Sigmoid colon (tissue), 7 donors: ENCODE results near the gene CIDEB. TPM values are rescaled to one million over a fixed set of nuclear protein-coding genes. Genes with fewer than 3 reads are reported as not detected.

Source experiments
- DNase-seq: peaks from one replicate; pipeline ENCODE4 v3.0.0-alpha.2; 2019
- H3K27ac ChIP-seq, 4 donors: fragments of 200-600 bp; sonication (generic); one replicate each; pipeline ENCODE4 v1.5.1; 2016 to 2019; ENCODE audit warnings: mild to moderate bottlenecking in 1 of 4
- H3K27me3 ChIP-seq, 3 donors: fragments of 200-600 bp; sonication (generic); one replicate each; pipeline ENCODE4 v1.5.1; 2019; ENCODE audit warnings: mild to moderate bottlenecking in 1 of 3
- H3K36me3 ChIP-seq, 4 donors: fragments of 200-600 bp; sonication (generic); one replicate each; pipeline ENCODE4 v1.5.1; 2016 to 2019
- H3K4me1 ChIP-seq, 4 donors: fragments of 200-600 bp; sonication (generic); one replicate each; pipeline ENCODE4 v1.5.1; 2017 to 2019
- H3K4me3 ChIP-seq, 4 donors: fragments of 200-600 bp; sonication (generic); one replicate each; pipeline ENCODE4 v1.5.1; 2017 to 2019; ENCODE audit warnings: mild to moderate bottlenecking in 2 of 4, moderate library complexity in 1 of 4
- H3K9me3 ChIP-seq, 4 donors: fragments of 200-600 bp in 3 of 4; sonication (generic) in 3 of 4; one replicate each; pipeline versions ENCODE4 v1.5.1 to v1.6.1; 2013 to 2019
- EP300 ChIP-seq, 4 donors: sonication (generic); formaldehyde crosslinking; IDR thresholded peaks; one replicate each; pipeline ENCODE4 v1.6.1; 2017; ENCODE audit warnings: antibody characterized with exemption in 4 of 4
- POLR2A ChIP-seq, 2 donors: fragments of 450-650 bp; IDR thresholded peaks; one replicate each; pipeline ENCODE4 v1.6.1; 2016; ENCODE audit warnings: antibody characterized with exemption in 2 of 2, mild to moderate bottlenecking in 2 of 2, moderate library complexity in 2 of 2
- POLR2AphosphoS5 ChIP-seq, 4 donors: sonication (generic); formaldehyde crosslinking; IDR thresholded peaks; one replicate each; pipeline ENCODE4 v1.6.1; 2017; ENCODE audit warnings: antibody characterized with exemption in 4 of 4
- WGBS, 2 donors: extraction: QIAGEN DNeasy Blood & Tissue Kit; methylation state at CpG; one replicate each; pipeline ENCODE4 v1.1.7; 2013; 5-methylcytosine and 5-hydroxymethylcytosine counted together
- intact Hi-C: fragments of 100-400 bp; cut with DNase I; formaldehyde crosslinking; loops from one replicate; pipeline ENCODE4 v1.15.1; 2023
- polyA plus RNA-seq, 3 donors: library from polyadenylated mRNA; stranded (reverse); fragments of 200-250 nt; gene quantifications; one replicate each; pipeline ENCODE4 v1.2.3, GENCODE V29; 2013
- total RNA-seq, 4 donors: library from RNA; depleted of rRNA; stranded (reverse); fragments of >200 nt; gene quantifications; one replicate each; pipeline ENCODE4 v1.1.0, GENCODE V29; 2016
- TF ChIP-seq, protein P1 (sequence below), 4 experiments: fragments of 450-650 bp in 3 of 4; fragments of 200-600 bp in 1 of 4; IDR thresholded peaks; one replicate each; pipeline ENCODE4 v1.5.1; 2016 to 2019; ENCODE audit warnings: antibody characterized with exemption in 4 of 4, mild to moderate bottlenecking in 3 of 4, moderate library complexity in 2 of 4
- donor health status: healthy with polysubstance abuse.
- donor health status: Bipolar disorder and iron deficiency.
- donor health status: healthy.

The CIDEB gene
- total and polyA plus RNA-seq, 7 donors: 4.7 to 9.5 (median 7.8) TPM

DNA sequence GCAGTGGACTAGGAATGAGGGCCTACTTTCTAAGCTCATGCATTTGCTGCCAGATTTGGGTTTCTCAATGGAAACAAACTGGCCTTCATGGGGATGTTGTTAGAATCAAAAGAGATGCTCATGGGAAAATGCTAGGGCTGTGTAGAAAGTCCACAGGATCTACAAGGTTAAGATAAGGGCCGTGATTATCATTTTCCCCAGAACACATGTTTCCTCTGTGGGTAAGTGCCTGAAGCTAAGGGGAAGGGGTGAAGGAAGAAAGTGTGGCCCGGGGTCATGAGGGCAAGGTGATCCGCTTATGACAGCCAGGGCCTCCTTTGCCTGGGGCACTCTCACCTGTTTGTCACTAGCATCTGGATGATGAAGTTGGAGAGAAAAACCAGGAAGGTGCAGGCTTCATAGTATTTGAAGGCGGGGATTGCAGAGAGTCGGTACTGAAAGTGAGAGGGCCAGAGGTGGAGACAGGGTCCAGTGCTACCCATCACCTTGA is 17.3 kb upstream of the CIDEB start:
- intact Hi-C loops: no loop called here
- Histone ChIP-seq H3K36me3 (no peaks in the 10 kb centered on the region), H3K4me3 (no peak overlapping the region), H3K9me3 (no peaks in the 10 kb centered on the region), H3K4me1 (no peaks in the 10 kb centered on the region), H3K27me3 (peaks cover 0 to 5% (median 0%) of the 10 kb centered on the region in 3 donors), H3K27ac (no peak overlapping the region)
- no peak for DNase-seq
- WGBS, 2 donors: 75 to 85% methylated on average over 5 of the region's 5 CpGs
- no peak for TF ChIP-seq POLR2AphosphoS5 (IDR thresholded peaks at IDR 0.05)
- no peak for TF ChIP-seq POLR2A (IDR thresholded peaks at IDR 0.05)
- TF ChIP-seq, protein P1, sequence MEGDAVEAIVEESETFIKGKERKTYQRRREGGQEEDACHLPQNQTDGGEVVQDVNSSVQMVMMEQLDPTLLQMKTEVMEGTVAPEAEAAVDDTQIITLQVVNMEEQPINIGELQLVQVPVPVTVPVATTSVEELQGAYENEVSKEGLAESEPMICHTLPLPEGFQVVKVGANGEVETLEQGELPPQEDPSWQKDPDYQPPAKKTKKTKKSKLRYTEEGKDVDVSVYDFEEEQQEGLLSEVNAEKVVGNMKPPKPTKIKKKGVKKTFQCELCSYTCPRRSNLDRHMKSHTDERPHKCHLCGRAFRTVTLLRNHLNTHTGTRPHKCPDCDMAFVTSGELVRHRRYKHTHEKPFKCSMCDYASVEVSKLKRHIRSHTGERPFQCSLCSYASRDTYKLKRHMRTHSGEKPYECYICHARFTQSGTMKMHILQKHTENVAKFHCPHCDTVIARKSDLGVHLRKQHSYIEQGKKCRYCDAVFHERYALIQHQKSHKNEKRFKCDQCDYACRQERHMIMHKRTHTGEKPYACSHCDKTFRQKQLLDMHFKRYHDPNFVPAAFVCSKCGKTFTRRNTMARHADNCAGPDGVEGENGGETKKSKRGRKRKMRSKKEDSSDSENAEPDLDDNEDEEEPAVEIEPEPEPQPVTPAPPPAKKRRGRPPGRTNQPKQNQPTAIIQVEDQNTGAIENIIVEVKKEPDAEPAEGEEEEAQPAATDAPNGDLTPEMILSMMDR (IDR thresholded peaks at IDR 0.05): no peak
- TF ChIP-seq EP300 (IDR thresholded peaks at IDR 0.05): no peak

DNA sequence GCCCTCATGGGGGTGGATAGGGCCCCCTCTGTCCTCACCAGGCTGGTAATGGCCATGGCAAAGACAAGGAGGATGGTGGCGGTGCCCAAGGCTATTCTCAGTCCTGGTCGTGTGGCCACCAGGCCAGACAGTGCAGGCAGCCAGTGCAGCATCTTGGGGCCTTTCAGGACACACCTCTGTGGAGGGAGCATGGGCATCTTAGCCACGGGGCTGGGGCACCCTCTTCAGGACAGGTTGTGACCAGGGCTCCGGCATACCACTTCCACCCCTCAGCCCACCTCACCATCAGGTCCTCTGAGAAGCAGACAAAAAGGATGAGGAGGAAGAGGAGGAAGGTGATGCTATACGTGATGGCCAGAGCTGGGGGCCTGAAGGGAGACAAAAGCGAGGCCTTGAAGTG is 16.2 kb upstream of the CIDEB start:
- H3K4me1 ChIP-seq: no peaks in the 10 kb centered on the region
- no peak for DNase-seq
- H3K36me3 ChIP-seq: no peaks in the 10 kb centered on the region
- no peak overlapping the region for H3K4me3 ChIP-seq
- H3K27ac ChIP-seq: no peak overlapping the region
- intact Hi-C loops: no loop called here
- peaks cover 0 to 16% (median 6%) of the 10 kb centered on the region in 3 donors for H3K27me3 ChIP-seq
- H3K9me3 ChIP-seq: no peaks in the 10 kb centered on the region
- TF ChIP-seq POLR2A (IDR thresholded peaks at IDR 0.05) (no peak), EP300 (IDR thresholded peaks at IDR 0.05) (no peak), POLR2AphosphoS5 (IDR thresholded peaks at IDR 0.05) (no peak)
- TF ChIP-seq, protein P1 (IDR thresholded peaks at IDR 0.05): no peak
- 78 to 81% methylated on average over 6 of the region's 6 CpGs for WGBS, 2 donors

DNA sequence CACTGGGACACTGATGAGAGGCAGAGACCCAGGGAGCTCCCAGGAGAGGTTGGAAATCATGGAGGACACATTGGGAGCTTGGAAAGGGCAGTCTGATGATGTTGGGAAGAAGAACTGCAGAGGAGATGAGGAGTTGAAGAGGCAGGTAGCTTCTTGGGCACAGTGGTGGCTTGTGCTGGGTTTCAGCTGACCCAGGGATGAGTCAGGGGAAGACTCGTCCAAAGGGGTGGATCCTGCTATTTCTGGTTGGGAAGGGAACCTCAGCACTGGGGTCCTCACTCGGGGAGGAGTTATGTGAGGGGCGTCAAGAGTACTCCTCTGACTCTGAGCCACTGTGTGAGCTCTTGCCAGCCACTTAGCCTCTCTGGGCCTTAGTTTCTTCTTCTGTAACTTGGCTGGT is 15.6 kb upstream of the CIDEB start:
- no peaks in the 10 kb centered on the region for H3K36me3 ChIP-seq
- no peaks in the 10 kb centered on the region for H3K4me1 ChIP-seq
- no peaks in the 10 kb centered on the region for H3K9me3 ChIP-seq
- WGBS, 2 donors: 70 to 73% methylated on average over 3 of the region's 3 CpGs
- no peak for TF ChIP-seq EP300 (IDR thresholded peaks at IDR 0.05)
- no peak for TF ChIP-seq POLR2AphosphoS5 (IDR thresholded peaks at IDR 0.05)
- TF ChIP-seq, protein P1 (IDR thresholded peaks at IDR 0.05): no peak
- no peak for TF ChIP-seq POLR2A (IDR thresholded peaks at IDR 0.05)
- no peak for DNase-seq
- H3K4me3 ChIP-seq: no peak overlapping the region
- peaks cover 3 to 23% (median 13%) of the 10 kb centered on the region in 3 donors for H3K27me3 ChIP-seq
- no peak overlapping the region for H3K27ac ChIP-seq
- intact Hi-C loops: no loop called here

DNA sequence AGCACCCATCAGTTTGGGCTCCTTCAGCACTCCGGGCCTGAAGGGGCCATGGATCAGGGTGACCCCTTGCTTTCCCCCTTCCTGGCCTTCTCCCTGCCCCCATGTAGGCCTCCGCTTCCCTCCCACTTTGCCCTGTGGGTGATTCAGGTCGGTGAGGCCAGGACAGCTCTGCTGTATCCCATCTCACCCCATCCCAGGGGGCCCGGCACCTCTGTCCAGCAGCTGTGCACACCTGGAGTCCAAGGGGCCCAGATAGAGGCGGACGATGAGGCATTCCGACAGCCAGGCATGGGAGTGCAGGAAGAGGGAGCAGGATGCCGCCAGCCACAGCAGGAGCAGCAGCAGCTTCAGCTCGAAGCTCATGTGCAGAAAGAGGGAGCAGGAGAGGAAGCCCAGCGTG is 14.9 kb upstream of the CIDEB start:
- Histone ChIP-seq H3K36me3 (no peaks in the 10 kb centered on the region), H3K9me3 (no peaks in the 10 kb centered on the region), H3K4me1 (no peaks in the 10 kb centered on the region), H3K27ac (no peak overlapping the region), H3K4me3 (no peak overlapping the region), H3K27me3 (peaks cover 5 to 29% (median 16%) of the 10 kb centered on the region in 3 donors)
- TF ChIP-seq, protein P1 (IDR thresholded peaks at IDR 0.05): no peak
- no peak for TF ChIP-seq EP300 (IDR thresholded peaks at IDR 0.05)
- TF ChIP-seq POLR2A (IDR thresholded peaks at IDR 0.05): no peak
- TF ChIP-seq POLR2AphosphoS5 (IDR thresholded peaks at IDR 0.05): no peak
- no peak for DNase-seq
- 81 to 83% methylated on average over 10 of the region's 10 CpGs for WGBS, 2 donors
- intact Hi-C loops: no loop called here
